Measurements from ENCODE around the gene MAP1LC3B.

Gene MAP1LC3B

GRCh38 chr16:87345726-87346424, 46.3 kb upstream of the MAP1LC3B start:
- no peak overlapping the region for H3K4me3 ChIP-seq
- no peak for DNase-seq (ENCODE audit: low spot score)
- H3K27ac ChIP-seq: no peak overlapping the region
- TF ChIP-seq, protein P1, sequence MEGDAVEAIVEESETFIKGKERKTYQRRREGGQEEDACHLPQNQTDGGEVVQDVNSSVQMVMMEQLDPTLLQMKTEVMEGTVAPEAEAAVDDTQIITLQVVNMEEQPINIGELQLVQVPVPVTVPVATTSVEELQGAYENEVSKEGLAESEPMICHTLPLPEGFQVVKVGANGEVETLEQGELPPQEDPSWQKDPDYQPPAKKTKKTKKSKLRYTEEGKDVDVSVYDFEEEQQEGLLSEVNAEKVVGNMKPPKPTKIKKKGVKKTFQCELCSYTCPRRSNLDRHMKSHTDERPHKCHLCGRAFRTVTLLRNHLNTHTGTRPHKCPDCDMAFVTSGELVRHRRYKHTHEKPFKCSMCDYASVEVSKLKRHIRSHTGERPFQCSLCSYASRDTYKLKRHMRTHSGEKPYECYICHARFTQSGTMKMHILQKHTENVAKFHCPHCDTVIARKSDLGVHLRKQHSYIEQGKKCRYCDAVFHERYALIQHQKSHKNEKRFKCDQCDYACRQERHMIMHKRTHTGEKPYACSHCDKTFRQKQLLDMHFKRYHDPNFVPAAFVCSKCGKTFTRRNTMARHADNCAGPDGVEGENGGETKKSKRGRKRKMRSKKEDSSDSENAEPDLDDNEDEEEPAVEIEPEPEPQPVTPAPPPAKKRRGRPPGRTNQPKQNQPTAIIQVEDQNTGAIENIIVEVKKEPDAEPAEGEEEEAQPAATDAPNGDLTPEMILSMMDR (IDR thresholded peaks at IDR 0.05): no peak

- Histone ChIP-seq H3K27ac (no peak overlapping the region), H3K4me3 (no peak overlapping the region)
- TF ChIP-seq, protein P1 (IDR thresholded peaks at IDR 0.05): no peak
- no peak for DNase-seq (ENCODE audit: low spot score)
Observed at GRCh38 chr16:87346517-87347060, 45.5 kb upstream of the MAP1LC3B start.

DNA sequence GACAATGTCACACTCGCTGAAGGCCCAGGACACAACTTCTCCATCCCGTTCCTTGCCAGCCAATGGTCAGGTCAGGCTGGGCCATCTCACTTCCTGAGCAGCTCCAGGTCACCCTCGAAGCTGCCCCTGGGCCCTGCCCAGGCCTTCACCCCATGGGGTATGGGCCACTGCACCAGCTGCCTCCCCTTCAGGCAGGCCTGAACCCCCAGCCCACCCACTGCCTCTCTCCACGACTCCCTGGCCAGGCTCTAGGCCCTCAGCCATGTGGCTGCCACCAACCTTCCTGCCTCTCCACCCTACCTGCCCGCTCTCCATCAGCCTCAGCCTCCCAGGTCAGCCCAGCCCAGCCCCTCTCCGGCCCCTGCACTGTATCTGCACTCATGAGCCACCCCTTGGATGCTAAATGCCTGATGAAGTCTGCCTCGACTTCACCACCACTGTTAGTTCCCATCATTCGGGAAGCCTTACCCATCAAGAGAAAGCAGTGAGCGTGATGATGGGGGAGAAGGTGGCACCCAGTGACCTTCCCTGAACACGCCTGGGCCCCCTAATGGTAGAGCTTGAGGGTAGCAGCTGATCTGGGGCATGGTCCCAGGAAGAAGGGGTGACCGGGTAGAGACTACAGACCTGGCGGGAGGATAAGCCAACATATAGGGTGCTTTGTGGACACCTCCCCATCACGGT, 44.1 kb upstream of the MAP1LC3B start:
- TF ChIP-seq, protein P1 (IDR thresholded peaks at IDR 0.05): no peak

GRCh38 chr16:87348616-87349157, 43.4 kb upstream of the MAP1LC3B start:
- Histone ChIP-seq H3K4me3 (no peak overlapping the region), H3K27ac (no peak overlapping the region)
- TF ChIP-seq, protein P1 (IDR thresholded peaks at IDR 0.05): no peak
- no peak for DNase-seq (ENCODE audit: low spot score)

More for the DNA sequence above, 44.1 kb upstream of the MAP1LC3B start:
- no peak overlapping the region for H3K27ac ChIP-seq
- no peak for DNase-seq (ENCODE audit: low spot score)
- H3K4me3 ChIP-seq: no peak overlapping the region

DNA sequence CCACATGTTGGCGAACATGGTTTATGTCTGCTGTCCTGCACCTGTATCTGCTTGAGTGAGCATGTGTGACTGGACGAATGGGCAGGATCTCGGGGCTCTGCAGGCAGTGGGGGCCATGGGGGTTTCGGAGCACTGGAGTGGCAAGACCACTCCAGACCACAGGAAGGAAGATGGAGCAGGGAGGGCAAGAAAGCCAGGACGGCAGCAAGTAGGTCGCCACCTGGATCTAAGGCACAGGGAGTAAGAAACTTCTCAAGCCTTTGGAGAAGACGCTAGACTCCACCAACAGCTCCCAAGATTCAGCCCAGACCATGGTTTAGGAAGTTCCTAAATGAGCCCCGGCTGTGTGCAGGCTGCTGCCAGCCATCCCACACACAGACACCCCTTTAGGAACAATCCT, 42.1 kb upstream of the MAP1LC3B start:
- Histone ChIP-seq H3K27ac (no peak overlapping the region), H3K4me3 (no peak overlapping the region)
- DNase-seq (ENCODE audit: low spot score): no peak
- TF ChIP-seq, protein P1 (IDR thresholded peaks at IDR 0.05): no peak

DNA sequence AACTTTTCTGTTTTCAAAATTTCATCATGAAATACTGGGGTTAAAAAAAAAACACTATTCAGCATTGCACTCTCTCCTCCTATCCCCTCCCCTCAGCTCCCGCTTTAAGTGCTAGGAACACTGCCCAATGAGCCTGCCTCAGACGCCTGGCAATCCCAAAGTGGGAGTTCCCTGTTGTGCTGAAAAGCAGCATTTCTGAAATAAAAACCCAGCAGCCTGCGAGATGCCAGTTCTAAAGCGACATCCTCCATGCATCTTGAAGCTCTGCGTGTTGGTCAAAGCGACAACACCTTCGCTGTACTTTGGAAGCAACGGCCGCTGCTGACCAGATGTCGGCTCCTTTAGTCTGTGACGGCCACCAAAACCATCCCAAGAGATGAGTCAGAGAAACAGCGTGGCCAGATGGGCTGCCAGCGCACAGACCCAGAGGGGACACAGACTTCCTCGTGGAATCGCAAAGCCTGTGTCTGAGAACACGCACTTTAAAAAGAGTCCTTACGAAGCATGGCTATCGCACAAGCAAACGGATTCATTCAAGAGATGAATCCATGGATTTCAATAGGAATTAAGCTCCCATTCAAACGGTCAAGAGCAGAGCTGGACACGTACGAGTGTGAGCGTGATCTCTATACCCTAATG, 41.3 kb upstream of the MAP1LC3B start:
- H3K4me3 ChIP-seq: peak overlapping the region; percentile 28
- DNase-seq (ENCODE audit: low spot score): no peak
- TF ChIP-seq, protein P1 (IDR thresholded peaks at IDR 0.05): no peak
- no peak overlapping the region for H3K27ac ChIP-seq
